Nucleus accumbens (tissue), 56 donors: ENCODE data around the gene BPIFB2.
A peak's percentile ranks its signal among the peaks of the same experiment; 100 is the strongest.
"Not testable (repeated sequence)": the region's sequence is repeated elsewhere in the genome, so short reads cannot be mapped to it uniquely, and the experiment has no call there.

Experiments
- DNase-seq, 56 donors: peaks; one replicate each; lab custom pipeline; 2025; lab: John Stamatoyannopoulos, UW

BPIFB2 gene

GRCh38 chr20:32970115-32970972 lies 37.2 kb upstream of the BPIFB2 start:
- DNase-seq: no peak

GRCh38 chr20:32970973-32971300 lies 36.6 kb upstream of the BPIFB2 start:
- no peak for DNase-seq

DNA sequence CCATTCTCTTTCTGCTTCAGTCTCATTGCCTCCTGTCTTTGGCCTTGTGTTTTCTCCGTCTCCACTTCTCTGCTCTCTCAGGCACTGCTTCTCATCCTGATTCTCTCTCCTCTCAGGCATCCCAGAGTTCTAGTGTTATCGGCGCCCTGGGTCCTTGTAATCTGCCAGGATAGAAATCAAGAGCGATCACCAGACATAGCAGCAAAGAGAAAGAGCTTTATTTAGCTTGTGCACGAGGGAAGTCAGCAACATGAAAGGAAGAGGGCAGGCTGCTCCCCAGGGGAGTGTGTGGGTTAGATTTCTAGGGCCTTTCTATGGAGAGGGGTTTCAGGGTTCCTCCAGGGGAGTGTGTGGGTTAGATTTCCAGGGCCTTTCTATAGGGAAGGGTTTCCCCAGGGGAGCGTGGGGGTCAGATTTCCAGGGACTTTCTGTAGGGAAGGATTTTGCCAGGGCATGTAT lies 35.8 kb upstream of the BPIFB2 start:
- peak in 2 of 56 donors; percentile 12 to 19 for DNase-seq

- DNase-seq: no peak
These were observed 35.1 kb upstream of the BPIFB2 start for GRCh38 chr20:32972181-32973076.

GRCh38 chr20:32973077-32973717 lies 34.3 kb upstream of the BPIFB2 start:
- no peak for DNase-seq

GRCh38 chr20:32974204-32975064 lies 33.1 kb upstream of the BPIFB2 start:
- not testable (repeated sequence) for DNase-seq

- DNase-seq: not testable (repeated sequence)
These were observed 32.4 kb upstream of the BPIFB2 start for GRCh38 chr20:32975121-32975520.

DNA sequence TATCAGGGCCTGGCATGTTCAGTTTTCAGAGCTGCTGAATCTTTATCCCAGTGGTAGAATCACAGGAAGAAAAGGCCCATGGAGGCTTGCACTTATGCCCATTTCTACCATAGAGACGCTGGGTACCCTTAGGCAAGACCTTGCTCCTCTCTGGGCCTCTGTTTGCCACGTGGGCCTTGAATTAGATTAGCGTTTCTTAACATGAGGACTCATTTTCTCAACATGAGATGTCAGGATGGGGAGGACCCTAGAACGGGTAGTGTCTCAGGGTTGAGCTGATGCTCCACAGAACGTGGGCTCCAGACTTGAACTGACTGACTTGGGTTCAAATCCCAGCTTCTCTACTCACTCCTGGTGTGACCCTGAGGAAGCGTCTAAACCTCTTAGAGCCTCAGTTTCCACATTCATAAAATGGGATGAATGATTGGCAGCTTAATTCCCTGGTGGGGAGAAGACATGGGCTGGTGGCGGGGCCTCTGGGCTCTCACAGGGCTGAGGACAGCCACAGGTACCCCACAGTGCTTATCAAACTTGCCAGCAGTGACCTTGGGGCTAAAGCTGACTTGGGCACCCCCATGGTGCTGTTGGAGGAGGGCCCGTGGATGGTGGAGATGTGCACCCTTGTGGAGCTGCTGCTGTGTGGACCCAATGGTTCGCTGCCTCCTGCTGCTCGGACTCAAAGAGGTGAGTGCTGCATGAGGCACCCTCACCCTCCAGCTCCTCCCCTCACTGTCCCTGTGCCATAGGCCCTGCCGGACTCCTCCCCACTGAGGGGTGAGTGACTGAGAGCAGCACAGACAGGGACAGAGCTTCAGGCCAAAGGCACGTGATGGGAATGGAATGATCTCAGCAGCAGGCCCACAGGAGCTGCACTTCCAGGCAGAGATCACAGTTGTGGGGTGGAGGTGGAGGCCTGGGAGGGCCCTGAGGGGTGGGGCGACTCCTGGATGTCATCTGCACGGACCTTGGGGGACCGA lies 31.5 kb upstream of the BPIFB2 start:
- peak in 2 of 56 donors; percentile 23 to 25 for DNase-seq

DNA sequence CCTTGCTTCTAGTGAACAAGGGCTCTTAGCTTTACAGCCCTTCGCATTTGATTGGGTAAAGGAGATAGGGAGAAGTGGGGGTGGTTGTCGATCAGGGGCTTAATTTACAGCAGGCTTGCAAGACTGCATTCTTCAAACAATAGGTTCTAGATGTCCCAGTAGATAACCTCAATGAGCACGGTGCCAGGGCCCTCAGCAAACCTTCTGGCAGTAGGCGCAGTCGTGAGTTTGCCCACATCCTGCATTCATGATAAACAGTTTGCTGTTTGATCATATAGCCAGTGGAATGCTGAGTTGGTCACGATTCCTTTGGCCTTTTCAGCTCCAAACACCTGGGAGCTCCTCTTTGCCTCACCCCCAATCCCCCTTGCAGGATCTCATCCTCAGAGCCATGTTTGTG lies 30.8 kb upstream of the BPIFB2 start:
- no peak for DNase-seq

DNA sequence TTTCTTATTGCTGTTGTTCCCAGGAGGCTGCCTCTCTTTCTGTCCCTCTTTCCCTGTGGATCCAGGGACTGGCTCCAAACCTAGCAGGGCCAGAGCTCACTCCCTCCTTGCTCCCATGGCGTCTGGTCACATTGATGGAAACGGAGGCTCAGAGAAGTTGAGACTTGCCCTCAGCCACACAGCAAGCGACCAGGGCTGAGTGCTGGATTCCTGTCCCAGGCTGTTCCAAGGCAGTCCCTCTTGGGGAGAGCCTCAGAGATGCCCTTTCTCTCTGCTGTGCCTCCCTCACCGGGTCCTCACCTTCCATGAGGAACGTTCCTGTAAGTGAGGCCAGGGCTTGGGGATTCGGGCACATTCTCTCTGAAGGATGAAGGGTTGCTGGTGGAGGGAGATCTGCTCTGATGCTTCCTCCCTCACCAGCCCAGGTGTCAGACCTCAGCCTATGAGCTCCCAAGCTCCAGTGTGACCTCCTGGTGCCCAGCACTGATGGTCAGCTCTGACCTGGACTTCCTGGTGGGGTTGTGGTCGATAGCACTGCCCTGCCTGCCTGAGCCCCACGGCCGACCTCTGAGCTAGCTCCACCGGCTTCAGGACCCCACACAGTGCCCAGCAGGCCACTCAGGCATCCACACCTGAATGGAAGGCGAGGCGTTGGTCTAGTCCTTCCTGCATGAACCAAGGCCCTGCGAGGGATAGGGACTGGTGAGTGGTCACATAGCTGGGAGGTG lies 30.1 kb upstream of the BPIFB2 start:
- no peak for DNase-seq

DNA sequence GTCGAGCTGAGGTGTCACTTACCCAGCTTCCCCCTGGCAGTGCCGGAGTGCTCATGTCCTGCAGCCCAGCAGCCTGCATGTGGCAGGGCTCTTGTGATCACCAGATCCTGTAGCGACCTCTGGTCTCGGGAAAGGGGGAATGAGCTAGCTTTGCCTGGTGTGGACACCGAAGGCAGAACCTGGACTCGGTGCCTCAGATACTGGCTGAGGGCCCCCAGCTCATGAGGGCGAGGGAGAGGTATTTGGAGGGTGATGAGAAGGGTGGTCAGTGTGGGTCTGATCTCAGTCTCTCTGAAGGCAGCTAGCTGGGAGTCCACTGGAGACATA lies 29.5 kb upstream of the BPIFB2 start:
- no peak for DNase-seq

- peak in 2 of 56 donors; percentile 41 to 59 for DNase-seq
These were observed 28.1 kb upstream of the BPIFB2 start for GRCh38 chr20:32979201-32979998.

DNA sequence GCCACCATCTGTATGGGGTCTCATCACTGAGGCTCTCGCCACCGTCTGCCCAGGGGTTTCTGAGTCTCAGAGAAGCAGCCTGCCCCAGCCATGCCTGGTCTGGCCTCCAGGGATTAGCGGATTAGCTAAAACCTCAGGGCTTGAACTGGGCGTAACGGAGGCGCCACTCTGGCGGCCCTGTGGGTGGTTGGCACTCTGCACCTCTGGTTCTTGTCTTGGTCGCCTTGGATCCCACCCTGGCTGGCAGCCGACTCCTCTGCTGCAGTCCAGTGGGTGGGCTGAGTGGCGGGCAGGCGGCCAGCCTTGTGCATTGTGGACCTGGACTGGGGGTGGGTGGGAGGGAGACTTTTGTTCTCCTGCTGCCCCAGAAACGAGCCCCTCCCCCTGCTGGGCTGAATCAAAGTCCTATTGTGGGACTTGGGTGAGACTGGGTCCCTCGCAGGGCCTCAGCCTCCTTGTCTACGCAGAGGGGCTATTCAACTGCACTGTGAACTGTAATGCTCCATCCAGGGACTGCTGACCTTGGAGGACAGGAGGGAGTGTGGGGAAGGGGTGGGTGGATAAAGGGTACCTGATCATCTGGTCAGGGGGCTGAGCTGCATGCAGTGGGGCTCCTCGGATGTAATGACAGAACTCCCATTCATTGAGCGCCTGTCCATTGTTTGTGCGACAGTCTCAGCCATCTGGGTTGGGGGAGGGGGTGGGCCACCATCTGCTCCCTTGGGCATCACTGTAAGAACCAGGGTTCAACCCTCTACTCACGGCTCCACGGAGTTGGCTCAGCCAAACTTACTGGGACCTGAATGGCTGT lies 27.2 kb upstream of the BPIFB2 start:
- peak in 54 of 56 donors; percentile 53 to 96 (median 85) for DNase-seq

DNA sequence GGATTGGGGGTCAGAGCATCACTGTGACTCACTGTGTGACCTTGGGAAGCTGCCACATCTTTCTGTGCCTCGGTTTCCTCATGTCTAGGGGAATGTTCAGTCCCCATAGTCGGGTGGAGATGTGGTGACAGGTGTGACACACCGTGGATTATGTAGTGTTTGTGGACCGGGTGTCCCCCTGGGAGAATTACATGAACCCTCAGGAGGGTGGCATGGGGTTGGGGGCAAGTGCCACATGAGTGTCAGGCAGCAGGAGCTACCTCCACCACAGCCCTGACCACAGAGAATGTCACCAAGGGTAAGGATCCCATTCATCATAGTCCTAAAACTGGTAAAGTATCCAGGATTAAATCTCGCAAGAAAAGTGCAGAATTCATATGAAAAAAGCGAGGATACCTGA lies 26.5 kb upstream of the BPIFB2 start:
- DNase-seq: peak in 1 of 56 donors; percentile 62

DNA sequence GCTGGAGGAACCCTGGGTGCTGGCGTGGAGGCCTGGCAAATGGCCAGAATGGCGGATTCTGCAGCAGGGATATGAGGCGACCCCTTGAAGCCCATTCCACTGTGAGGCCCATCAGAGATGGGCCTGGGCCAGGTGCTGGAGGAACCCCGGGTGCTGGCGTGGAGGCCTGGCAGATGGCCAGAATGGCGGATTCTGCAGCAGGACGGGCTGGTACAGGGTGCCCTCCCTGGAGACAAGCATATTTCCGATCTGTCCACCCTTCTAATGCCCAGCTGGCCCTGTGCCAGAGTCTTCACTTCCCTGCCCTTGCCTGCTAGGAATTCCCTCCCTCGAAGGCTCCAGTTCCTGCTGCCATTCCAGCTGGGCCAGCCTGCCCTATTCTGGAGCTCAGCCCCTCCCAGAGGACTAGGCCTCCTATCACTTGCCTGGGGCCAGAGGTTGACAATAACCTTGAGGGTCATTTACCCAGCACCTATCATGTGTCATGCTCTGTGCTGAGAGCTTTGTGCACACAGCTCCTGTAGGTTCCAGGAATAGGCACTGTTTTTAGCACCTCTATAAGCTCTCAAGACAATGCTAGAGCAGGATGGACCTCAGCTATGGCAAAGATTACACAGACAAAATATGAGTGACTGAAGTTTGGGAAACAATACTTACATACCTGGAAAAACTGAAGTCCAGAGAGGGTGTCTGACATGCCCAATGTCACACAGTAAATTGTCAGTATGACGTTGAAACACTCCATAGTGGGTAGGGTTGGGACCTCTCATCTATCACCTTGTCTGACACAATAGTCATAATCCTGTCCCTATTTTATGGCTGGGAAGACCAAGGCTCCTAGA lies 24.7 kb upstream of the BPIFB2 start:
- peak in 35 of 56 donors; percentile 7 to 66 (median 22) for DNase-seq
